ENCODE measurements around the gene MYO1E.
A peak's percentile ranks its signal among the peaks of the same experiment; 100 is the strongest.
"Not testable (repeated sequence)": the region's sequence is repeated elsewhere in the genome, so short reads cannot be mapped to it uniquely, and the experiment has no call there.

MYO1E gene

DNA sequence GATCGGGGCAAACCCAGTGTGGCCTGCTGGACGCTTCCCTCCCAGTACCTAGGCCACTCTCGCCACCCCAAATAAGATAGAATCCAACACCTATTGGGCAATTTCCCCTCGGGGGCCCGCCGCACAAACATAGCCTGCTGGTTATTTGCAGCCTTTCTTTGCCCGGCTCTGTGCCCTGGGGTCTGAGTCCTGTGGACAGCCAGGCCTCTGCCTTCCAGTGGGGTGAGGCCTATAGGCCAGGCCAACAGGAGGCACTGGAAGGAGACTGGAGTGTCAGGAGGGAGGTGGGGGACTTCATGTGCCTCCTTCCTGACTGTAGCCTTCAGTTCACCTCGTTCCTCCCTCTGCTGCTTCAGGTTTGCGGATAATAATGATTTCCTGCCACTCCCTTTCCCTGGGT lies 213.5 kb downstream of the MYO1E start:
- no peak for DNase-seq

GRCh38 chr15:59158701-59159034 lies 214.0 kb downstream of the MYO1E start:
- no peak for DNase-seq

DNA sequence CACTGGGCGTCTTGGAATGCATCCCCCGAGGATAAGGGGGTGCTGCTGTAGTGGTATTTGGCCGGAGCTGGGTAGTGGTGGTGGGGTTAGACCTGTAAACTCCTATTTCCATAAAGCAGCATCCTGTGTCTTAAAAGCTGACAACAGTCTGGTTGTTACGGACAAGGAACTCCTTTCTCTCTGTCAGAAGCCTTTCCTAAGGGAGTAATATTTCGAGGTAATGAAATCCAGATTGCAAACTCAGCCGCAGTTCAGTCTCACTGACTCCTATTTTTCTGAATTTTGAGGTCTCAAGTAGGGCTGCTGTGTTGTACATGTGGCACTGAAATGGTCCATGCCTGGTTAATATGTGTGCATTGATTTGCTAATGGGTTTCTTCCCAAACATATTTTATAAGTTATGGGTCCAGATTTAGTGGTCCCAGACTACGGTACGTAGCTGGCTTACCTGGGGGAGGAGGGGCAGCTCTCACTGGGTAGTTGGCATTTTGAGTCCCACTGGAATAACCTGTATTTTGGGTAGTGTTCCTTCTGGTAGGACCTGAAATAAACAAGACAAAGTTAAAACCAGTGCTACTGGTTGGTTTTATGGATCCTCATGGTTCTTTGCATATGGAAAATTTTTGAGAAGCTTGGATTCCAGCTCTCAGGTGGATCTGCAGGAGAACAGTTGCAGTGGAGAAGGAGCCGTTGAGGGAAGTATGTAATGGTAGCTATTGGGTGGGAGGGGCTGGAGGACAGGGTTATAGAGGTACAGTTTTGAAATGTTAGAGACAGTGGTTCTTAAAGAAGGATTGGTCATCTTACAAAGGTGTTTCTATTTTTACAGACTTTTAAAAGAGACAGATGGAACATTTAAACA lies 214.6 kb downstream of the MYO1E start:
- DNase-seq: no peak

DNA sequence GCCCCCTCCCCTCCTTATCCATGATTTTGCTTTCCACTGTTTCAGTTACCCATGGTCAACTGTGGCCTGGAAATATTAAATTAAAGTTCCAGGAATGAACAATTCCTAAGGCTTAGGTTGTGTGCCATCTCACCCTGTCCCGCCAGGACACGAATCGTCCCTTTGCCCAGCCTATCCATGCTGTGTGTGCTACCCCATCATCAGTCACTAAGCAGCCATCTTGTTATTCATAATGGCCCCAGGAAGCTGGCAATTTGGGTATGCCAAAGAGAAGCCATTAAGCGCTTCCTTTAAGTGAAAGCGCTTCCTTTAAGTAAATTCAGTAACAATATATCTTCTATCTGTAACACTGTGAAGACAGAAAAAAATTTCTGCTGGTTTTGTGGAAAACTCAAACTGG lies 215.3 kb downstream of the MYO1E start:
- no peak for DNase-seq

- DNase-seq: no peak
Observed at GRCh38 chr15:59155431-59155830, 217.2 kb downstream of the MYO1E start.

DNA sequence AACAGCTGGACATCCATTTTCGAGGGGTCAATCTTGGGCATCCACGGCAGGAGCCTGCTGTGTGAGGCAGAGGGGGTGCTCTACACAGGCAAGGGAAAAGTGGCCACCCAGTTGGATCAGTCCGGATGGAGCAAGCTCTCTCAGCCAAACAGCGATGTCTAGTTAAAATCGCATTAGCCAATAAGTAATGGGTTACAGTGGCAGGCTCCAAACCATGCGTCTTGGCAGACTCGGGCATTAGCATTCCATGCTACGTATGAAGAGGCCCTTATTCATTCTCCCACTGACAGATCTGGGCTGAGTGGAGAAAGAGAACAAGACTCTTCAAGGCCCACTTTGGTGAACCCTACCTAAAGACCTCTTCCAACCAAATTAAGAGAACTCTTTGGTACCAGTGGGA lies 218.4 kb downstream of the MYO1E start:
- DNase-seq: no peak

- DNase-seq: no peak
Observed at GRCh38 chr15:59153466-59153865, 219.2 kb downstream of the MYO1E start.

DNA sequence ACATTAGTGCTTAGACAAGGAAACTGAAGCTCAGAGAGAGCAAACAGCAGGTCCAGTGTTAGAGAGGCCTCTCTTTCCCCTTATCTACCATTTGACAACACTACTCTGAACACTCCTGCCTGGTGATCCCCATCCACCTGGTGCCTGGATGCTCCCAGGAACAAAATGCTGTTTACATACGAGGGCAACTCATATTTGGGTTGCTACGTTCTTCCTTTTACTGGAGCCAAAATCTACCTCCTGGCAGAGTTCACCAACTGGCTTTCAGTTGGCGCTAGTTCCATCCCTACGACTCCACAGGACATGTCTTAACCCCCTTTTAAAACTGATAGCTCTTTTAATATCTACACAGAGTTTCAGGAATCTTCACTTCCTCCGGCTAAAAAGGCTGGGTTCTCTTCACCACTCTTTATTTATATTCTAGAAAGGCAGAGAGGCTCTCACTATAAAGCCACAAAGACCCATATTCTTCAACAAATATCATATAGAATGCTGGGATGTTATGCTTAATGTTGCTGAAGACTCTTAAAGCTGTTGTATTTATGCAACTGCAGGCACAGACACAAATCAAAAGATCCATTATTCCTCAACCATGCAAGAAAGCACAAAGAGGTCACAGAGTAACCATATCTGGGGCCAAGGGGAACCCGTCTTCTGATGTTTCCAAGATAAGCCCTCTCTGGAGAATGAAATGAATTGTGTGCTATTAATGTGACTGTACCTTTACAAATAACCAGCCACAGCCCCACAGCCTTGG lies 219.8 kb downstream of the MYO1E start:
- no peak for DNase-seq

DNA sequence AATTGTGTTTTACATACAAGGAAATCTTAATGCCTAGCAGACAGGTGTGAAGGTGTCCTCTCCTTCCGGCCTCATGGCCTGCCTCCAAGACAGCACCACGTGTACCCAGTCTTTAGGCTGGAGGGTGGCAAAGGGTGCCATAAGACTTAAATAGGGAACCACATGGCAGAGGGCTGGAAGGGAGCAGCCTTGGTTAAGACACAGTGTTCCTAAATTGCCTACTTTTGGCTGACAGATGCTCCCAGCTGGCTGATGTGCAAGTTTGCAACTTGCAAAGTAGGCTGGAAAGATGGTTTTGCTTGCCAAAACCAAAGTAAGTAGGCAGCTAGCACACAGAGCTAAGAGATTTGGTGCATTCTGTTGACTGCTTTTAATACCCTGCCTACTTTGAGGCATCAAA lies 222.5 kb downstream of the MYO1E start:
- no peak for DNase-seq

DNA sequence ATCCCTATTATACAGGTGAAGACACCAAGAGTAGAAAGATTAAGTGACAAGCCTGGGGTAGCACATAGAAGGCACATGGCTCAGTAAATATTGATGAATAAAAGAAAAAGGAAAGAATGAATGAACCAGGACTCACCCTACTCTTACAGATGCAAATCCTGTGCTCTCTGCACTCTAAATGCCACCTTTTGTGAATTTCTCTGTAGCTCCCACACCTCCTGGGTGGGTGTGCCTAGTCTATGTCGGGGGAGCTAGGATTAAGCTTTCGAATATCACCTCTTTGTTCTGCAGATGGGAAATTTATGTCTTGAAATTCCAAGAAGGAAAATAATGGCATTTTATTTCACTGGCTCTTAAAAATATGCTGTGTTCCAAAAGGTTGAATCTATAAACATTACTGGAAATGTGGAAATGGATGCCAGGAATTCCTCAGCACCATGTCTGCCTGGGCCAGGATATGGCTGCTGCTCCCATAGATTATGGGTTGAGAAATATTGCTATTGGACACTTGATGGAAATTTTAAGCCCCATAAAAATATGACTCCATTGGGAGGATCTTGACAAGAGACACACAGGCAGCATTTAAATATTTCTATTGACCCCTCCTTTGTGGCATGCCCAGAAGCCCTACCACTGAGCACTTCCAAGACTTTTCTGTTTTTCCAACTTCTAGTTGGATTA lies 224.4 kb downstream of the MYO1E start:
- DNase-seq: no peak

DNA sequence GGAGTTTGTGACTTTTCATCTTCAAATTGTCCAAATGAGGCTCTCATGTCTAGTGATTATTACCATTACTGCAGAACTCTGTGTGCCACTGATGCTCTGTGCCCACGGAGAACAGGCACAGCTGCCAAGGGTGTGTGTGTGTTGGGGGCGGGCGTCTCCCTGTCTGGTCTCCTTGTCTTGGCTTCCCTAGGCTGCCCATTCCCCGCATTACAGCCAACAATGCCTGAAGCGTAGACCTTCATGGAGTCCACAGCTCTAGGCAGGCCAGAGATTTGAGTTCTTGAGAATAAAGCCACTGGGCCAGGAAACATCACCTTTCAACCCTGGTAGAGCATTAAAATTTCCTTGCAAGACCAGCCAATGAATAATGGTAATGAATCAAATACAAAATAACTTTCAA lies 225.0 kb downstream of the MYO1E start:
- DNase-seq: no peak

DNA sequence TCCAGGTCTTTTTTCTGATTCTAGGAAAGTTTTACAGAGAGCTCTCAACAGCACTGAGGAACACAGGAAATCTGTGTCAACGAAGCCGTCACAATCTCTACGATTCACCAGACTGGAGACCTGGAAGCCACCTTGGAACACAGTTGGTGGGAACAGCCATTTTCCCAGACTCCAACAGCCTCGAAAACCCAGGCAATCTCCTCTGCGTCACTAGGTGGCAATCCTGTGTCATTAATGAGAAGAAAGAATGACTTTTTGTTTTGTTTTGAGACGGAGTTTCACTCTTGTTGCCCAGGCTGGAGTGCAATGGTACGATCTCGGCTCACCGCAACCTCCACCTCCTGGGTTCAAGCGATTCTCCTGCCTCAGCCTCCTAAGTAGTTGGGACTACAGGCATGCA lies 228.1 kb downstream of the MYO1E start:
- DNase-seq: not testable (repeated sequence)

- no peak for DNase-seq
Observed at GRCh38 chr15:59143281-59143680, 229.4 kb downstream of the MYO1E start.

DNA sequence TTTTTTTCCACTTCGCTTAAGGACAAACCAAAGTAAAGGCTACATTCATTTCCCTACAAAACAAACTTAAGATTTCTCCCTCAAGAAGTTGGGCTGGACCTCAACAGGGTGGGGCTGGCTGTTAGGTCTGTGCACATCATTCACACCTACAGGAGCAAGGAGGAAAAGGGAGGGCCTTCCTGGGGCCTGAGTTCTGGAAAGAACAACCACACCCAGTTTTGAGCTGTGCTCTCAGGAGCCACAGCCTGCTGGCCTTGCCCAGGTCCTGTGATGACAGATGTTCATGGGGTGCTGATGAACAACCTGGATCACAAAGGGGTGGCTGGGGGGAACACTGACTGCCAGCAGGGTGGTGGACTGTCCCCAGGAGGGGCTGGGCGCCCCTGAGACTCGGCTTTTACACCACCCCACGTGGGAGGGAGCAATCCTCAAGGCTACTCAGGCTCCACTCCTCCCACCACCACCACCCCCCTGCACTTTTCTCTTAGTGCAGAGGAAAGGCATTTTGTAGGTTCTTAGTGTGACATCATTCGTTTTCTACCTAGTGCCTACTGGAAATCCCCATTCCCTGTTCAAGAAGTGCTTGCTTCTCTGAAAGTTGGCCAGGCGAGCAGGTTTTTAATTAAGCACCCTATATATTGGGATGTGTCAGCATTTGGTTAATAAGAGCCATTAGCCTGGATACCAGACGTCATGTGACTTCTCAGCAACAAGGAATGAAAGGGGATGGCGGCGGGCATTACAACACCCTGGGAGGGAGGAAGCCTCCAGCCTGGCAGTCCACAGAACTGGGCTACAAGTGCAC lies 232.0 kb downstream of the MYO1E start:
- no peak for DNase-seq

GRCh38 chr15:59138243-59138642 lies 234.4 kb downstream of the MYO1E start:
- DNase-seq: peak in 1 of 2 donors; percentile 37

DNA sequence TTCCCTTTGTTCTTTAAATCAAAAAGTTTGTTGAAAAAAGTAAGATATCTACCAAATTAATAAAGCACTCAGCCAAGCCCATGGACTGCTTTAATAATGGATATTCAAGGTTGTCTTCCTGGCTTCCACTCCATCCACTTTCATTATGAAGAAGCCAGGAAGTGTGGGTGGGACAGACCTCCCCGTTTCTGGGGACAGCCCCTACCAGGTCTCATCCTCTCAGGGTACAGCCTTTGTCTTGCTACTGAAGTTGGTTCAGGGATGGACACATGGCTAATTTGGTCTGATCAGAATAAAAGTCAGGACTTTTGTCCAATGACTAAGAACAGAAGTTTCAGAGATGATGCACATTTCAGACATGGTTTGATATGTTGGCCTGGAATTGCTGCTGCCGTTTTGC lies 235.1 kb downstream of the MYO1E start:
- DNase-seq: no peak

DNA sequence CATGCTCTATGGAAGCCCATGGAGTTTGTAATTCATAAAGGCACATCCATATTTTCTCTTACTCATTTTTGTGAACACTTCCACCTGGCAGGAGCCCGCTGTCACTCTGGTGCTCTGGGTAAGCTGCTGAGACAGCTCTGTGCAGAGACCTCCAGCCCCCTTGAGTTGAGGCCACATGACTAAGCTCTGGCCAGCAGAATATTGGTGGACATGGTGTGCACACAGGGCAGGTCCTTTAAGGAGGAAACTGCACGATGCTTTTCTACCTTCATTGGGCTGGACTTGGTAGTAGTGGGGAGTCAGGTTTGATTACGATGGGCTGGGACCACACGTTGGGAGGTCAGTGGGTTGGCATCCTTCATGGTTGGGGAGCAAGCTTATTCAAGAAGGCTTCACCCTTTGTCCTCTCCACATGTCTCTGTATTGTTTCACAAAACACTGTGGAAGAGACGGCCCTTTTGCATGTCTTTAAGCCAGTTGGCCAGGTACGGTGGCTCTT lies 238.7 kb downstream of the MYO1E start:
- DNase-seq: no peak

- DNase-seq: no peak
Observed at GRCh38 chr15:59131969-59132562, 240.6 kb downstream of the MYO1E start.

DNA sequence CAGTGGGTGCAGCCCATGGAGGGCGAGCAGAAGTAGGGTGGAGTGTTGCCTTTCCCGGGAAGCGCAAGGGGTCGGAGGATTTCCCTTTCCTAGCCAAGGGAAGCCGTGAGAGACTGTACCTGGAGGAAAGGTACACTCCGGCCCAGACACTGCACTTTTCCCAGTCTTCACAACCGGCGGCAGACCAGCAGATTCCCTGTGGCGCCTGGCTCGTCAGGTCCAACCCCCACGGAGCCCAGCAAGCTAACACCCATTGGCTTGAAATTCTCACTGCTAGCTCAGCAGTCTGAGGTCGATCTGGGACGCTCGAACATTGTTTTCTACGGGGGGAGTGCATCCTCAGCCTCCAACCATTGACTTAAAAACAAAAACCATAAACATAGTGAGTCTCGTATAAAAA lies 241.2 kb downstream of the MYO1E start:
- DNase-seq: no peak

DNA sequence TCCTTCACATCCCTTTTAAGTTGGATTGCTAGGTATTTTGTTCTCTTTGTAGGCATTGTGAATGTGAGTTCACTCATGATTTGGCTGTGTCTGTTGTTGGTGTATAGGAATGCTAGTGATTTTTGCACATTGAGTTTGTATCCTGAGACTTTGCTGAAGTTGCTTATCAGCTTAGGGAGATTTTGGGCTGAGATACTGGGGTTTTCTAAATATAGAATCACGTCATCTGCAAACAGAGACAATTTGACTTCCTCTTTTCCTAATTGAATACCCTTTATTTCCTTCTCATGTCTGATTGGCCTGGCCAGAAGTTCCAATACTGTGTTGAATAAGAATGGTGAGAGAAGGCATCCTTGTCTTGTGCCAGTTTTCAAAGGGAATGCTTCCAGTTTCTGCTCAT lies 245.4 kb downstream of the MYO1E start:
- DNase-seq: peak in 1 of 2 donors; percentile 27

DNA sequence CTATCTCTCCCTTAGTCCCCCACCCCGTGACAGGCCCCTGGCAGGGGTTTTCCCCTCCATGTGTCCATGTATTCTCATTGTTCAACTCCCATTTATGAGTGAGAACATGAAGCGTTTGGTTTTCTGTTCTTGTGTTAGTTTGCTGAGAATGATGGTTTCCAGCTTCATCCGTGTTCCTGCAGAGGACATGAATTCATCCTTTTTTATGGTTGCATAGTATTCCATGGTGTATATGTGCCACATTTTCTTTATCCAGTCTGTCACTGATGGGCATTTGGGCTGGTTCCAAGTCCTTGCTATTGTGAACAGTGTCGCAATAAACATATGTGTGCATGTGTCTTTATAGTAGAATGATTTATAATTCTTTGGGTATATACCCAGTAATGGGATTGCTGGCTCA lies 247.0 kb downstream of the MYO1E start:
- DNase-seq: not testable (repeated sequence)

- DNase-seq: no peak
Observed at GRCh38 chr15:59124261-59124660, 248.4 kb downstream of the MYO1E start.
